Vagina (tissue), 2 donors: ENCODE data around the gene TIMM8B. TPM values are rescaled to one million over a fixed set of nuclear protein-coding genes. Genes with fewer than 3 reads are reported as not detected.

ENCODE experiments used
- DNase-seq, 2 donors: peaks; one replicate each; pipeline ENCODE4 v3.0.0-alpha.2; 2017; ENCODE audit errors: extremely low spot score in 2 of 2
- H3K27ac ChIP-seq: fragments of 200-600 bp; sonication (generic); one replicate; pipeline ENCODE4 v1.5.1; 2019
- H3K27me3 ChIP-seq: fragments of 200-600 bp; sonication (generic); one replicate; pipeline ENCODE4 v1.5.1; 2019
- H3K36me3 ChIP-seq, 2 donors: fragments of 200-600 bp; sonication (generic); one replicate each; pipeline ENCODE4 v1.5.1; 2017 to 2019
- H3K4me1 ChIP-seq: fragments of 200-600 bp; sonication (generic); one replicate; pipeline ENCODE4 v1.5.1; 2019
- H3K4me3 ChIP-seq, 2 donors: fragments of 200-600 bp; sonication (generic); 1 replicate in 1 of 2; 2 replicates in 1 of 2; pipeline ENCODE4 v1.5.1; 2016 to 2019
- H3K9me3 ChIP-seq: fragments of 200-600 bp; sonication (generic); one replicate; pipeline ENCODE4 v1.5.1; 2019
- CTCF ChIP-seq, 3 experiments: fragments of 450-650 bp in 2 of 3; fragments of 200-600 bp in 1 of 3; sonication (generic) in 1 of 3; IDR thresholded peaks; one replicate each; pipeline ENCODE4 v1.5.1; 2017 to 2019; ENCODE audit warnings: antibody characterized with exemption in 3 of 3, mild to moderate bottlenecking in 2 of 3, moderate library complexity in 2 of 3
- POLR2A ChIP-seq, 2 donors: fragments of 450-650 bp; IDR thresholded peaks; one replicate each; pipeline ENCODE4 v1.6.1; 2017; ENCODE audit warnings: antibody characterized with exemption in 2 of 2, mild to moderate bottlenecking in 2 of 2, moderate library complexity in 2 of 2
- POLR2AphosphoS5 ChIP-seq, 2 donors: sonication (generic); formaldehyde crosslinking; IDR thresholded peaks; one replicate each; pipeline ENCODE4 v1.9.0; 2017; ENCODE audit warnings: antibody characterized with exemption in 2 of 2, mild to moderate bottlenecking in 2 of 2, low read depth in 1 of 2; ENCODE audit not compliant: insufficient read depth in 1 of 2
- intact Hi-C: fragments of 100-400 bp; cut with DNase I; formaldehyde crosslinking; loops from one replicate; pipeline ENCODE4 v1.15.1; 2023
- total RNA-seq: library from RNA; depleted of rRNA; stranded (reverse); fragments of >200 nt; gene quantifications from one replicate; pipeline ENCODE4 v1.2.3, GENCODE V29; 2016

TIMM8B gene
- total RNA-seq, result 43.0 TPM

DNA sequence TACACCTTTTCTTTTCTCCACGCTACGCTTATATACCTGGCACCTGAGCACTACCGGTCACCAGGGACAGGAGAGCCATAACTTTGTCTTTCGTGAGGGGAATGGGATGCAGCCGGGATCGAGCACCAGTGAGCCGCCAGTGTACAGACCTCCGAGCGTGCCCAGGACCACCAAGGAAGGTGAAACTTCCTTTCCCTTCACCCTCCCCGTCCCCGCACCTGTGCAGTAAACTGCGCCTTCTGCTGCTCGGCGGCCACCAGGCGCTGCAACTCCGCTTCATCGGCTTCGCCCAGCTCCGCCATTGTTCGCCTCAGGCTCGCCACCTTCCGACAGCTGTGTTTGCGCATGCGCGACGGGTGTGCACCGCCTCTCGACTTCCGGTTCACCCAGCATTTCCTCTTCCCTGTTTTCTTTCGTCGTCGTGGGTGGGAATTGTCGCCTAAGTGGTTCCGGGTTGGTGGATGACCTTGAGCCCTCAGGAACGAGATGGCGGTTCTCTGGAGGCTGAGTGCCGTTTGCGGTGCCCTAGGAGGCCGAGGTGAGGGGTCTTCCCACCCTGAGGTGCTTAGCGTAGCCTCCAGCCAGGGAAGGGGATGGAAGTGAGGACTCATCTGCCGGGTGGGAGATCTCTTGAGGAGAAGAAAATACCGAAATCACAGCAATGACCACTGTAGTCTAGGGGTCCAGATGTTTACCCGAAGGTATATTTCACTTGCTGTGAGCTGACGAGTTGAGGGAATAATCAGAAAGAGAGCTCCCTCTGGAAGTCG, at the start of gene TIMM8B, which contains the start of gene SDHD:
Gene TIMM8B (minus strand): TSS at position 335 of the 770 bp plus-strand sequence. CDS start 33 bp downstream, at position 302.
Gene SDHD (plus strand): TSS at position 452 of the 770 bp plus-strand sequence. CDS start 35 bp downstream, at position 487.
- H3K27ac ChIP-seq, result peak within 1 kb of the TSS; percentile 77
- DNase-seq, result peak; percentile 96 to 98
- intact Hi-C loops, result loop anchor here (5.0 kb wide), 1 partner anchor 209 kb away; the partner anchor contains the start of genes CFAP68 and FDXACB1
- no peaks in the 10 kb centered on the region for H3K27me3 ChIP-seq
- peaks cover 35% of the 10 kb centered on the region for H3K4me1 ChIP-seq
- no peak for TF ChIP-seq POLR2A (IDR thresholded peaks at IDR 0.05)
- peak; percentile 87 to 99 for TF ChIP-seq POLR2AphosphoS5 (IDR thresholded peaks at IDR 0.05; ENCODE audit: insufficient read depth in 1 of 2, low read depth in 1 of 2)
- TF ChIP-seq CTCF (IDR thresholded peaks at IDR 0.05), result peak in 2 of 3 experiments; percentile 2 to 21
- H3K36me3 ChIP-seq, result peaks cover 6 to 63% of the 10 kb centered on the region in 2 donors
- no peaks in the 10 kb centered on the region for H3K9me3 ChIP-seq
- peak within 1 kb of the TSS; percentile 64 to 83 for H3K4me3 ChIP-seq

- no peak for DNase-seq
- Histone ChIP-seq H3K36me3 (no peaks in the 10 kb centered on the region), H3K27ac (no peak overlapping the region), H3K4me1 (peaks cover 5% of the 10 kb centered on the region), H3K27me3 (no peaks in the 10 kb centered on the region), H3K4me3 (no peak overlapping the region), H3K9me3 (no peaks in the 10 kb centered on the region)
- TF ChIP-seq POLR2A (IDR thresholded peaks at IDR 0.05) (no peak), POLR2AphosphoS5 (IDR thresholded peaks at IDR 0.05; ENCODE audit: insufficient read depth in 1 of 2, low read depth in 1 of 2) (no peak), CTCF (IDR thresholded peaks at IDR 0.05) (no peak)
- intact Hi-C loops, result no loop called here
These were observed 47.9 kb upstream of the TIMM8B start for GRCh38 chr11:112134473-112134872.

DNA sequence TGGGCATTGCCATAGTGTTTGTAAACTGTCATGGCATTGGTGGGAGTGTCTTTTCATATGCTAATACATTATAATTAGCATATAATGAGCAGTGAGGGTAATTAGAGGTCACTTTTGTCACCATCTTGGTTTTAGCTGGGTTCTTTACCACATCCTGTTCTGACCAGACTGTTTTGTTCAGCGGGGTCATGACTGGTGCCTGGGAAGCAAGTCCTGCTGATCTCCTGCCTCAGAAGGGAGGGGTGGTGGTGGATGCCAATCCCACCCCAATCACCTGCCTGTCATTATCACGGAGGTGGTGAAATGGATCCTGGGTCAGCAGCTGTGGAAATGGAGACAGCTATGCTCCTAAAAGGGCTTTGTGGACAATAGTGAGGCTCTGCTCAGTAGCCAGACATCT, 46.2 kb upstream of the TIMM8B start:
- H3K27ac ChIP-seq, result no peak overlapping the region
- DNase-seq, result no peak
- no peak overlapping the region for H3K4me3 ChIP-seq
- no peaks in the 10 kb centered on the region for H3K27me3 ChIP-seq
- no peaks in the 10 kb centered on the region for H3K9me3 ChIP-seq
- H3K36me3 ChIP-seq, result no peaks in the 10 kb centered on the region
- TF ChIP-seq POLR2A (IDR thresholded peaks at IDR 0.05) (no peak), CTCF (IDR thresholded peaks at IDR 0.05) (no peak), POLR2AphosphoS5 (IDR thresholded peaks at IDR 0.05; ENCODE audit: insufficient read depth in 1 of 2, low read depth in 1 of 2) (no peak)
- peaks cover 12% of the 10 kb centered on the region for H3K4me1 ChIP-seq
- intact Hi-C loops, result no loop called here

DNA sequence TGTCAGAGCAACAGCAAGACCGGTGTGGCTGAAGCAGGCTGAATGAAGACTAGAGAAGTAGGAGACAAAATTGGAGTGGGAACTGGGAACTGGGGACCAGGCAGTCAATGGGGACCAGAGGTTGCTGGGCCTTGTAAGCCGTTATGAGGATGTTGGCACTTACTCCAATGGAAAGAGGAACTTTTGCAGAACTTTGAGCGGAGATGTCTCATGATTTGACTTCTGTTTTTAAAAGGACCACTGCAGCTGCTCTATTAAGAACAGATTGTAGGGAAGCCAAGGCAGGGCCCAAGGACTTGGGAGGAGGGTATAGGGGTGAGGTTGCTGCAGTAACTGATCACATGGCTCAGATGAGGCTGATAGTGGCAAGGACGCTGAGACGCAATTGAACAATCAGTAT, 43.1 kb upstream of the TIMM8B start:
- Histone ChIP-seq H3K27ac (no peak overlapping the region), H3K4me3 (no peak overlapping the region), H3K4me1 (peaks cover 12% of the 10 kb centered on the region), H3K27me3 (no peaks in the 10 kb centered on the region), H3K36me3 (no peaks in the 10 kb centered on the region), H3K9me3 (no peaks in the 10 kb centered on the region)
- no peak for TF ChIP-seq POLR2A (IDR thresholded peaks at IDR 0.05)
- no peak for TF ChIP-seq CTCF (IDR thresholded peaks at IDR 0.05)
- no peak for TF ChIP-seq POLR2AphosphoS5 (IDR thresholded peaks at IDR 0.05; ENCODE audit: insufficient read depth in 1 of 2, low read depth in 1 of 2)
- no peak for DNase-seq
- intact Hi-C loops, result no loop called here
